HFFc6 (cell line): ENCODE data around the gene ERN1. TPM values are rescaled to one million over a fixed set of nuclear protein-coding genes. Genes with fewer than 3 reads are reported as not detected.

ENCODE experiments used
- DNase-seq: peaks from one replicate; pipeline ENCODE4 v3.0.0-alpha.2; 2018
- H3K27ac Mint-ChIP-seq: 2 replicates; pipeline ENCODE4 v1.8.0; 2020; ENCODE audit warnings: mild to moderate bottlenecking, mixed read lengths
- H3K27me3 Mint-ChIP-seq: 2 replicates; pipeline ENCODE4 v1.8.0; 2021; ENCODE audit warnings: mild to moderate bottlenecking, moderate library complexity, mixed read lengths; ENCODE audit not compliant: insufficient read depth
- H3K36me3 Mint-ChIP-seq: 2 replicates; pipeline ENCODE4 v1.8.0; 2021; ENCODE audit warnings: low read depth, mixed read lengths
- H3K4me1 Mint-ChIP-seq: 2 replicates; pipeline ENCODE4 v1.8.0; 2020; ENCODE audit warnings: low read depth, mixed read lengths
- H3K4me3 Mint-ChIP-seq: 2 replicates; pipeline ENCODE4 v1.8.0; 2020; ENCODE audit warnings: mild to moderate bottlenecking, moderate library complexity, mixed read lengths
- H3K9me3 Mint-ChIP-seq: 2 replicates; pipeline ENCODE4 v1.8.0; 2020; ENCODE audit warnings: mild to moderate bottlenecking, mixed read lengths
- CTCF ChIP-seq: fragments of 200-600 bp; sonication (generic); IDR thresholded peaks from 2 replicates; pipeline ENCODE4 v1.5.0; 2021; ENCODE audit warnings: antibody characterized with exemption, mild to moderate bottlenecking
- total RNA-seq, 6 experiments: library from RNA; stranded (reverse); fragmentation: NEBNext Ultra II Directional; extraction: Animal tissue kit (Norgen Biotek cat#: 25700); gene quantifications; 2 replicates in 1 of 6; 3 replicates in 5 of 6; pipeline ENCODE4 v1.2.3, GENCODE V29; 2021

Gene ERN1
- total RNA-seq, 6 experiments from 2014 or later: 6.8 to 12.8 (median 7.9) TPM

- H3K9me3 Mint-ChIP-seq: no peaks in the 10 kb centered on the region
- no peaks in the 10 kb centered on the region for H3K4me1 Mint-ChIP-seq
- peaks cover 2% of the 10 kb centered on the region for H3K27me3 Mint-ChIP-seq
- H3K27ac Mint-ChIP-seq: no peak overlapping the region
- DNase-seq: no peak
- TF ChIP-seq CTCF: no peak
- peaks cover 18% of the 10 kb centered on the region for H3K36me3 Mint-ChIP-seq
- H3K4me3 Mint-ChIP-seq: no peak overlapping the region
These were observed 88.0 kb downstream of the ERN1 start for GRCh38 chr17:64041912-64042311.

GRCh38 chr17:64040206-64040605, 89.7 kb downstream of the ERN1 start:
- Mint-ChIP-seq H3K27ac (no peak overlapping the region), H3K9me3 (no peaks in the 10 kb centered on the region), H3K4me1 (no peaks in the 10 kb centered on the region), H3K36me3 (peaks cover 13% of the 10 kb centered on the region), H3K27me3 (peaks cover 2% of the 10 kb centered on the region), H3K4me3 (no peak overlapping the region)
- DNase-seq: no peak
- TF ChIP-seq CTCF: no peak

GRCh38 chr17:64039106-64039400, 90.9 kb downstream of the ERN1 start:
- Mint-ChIP-seq H3K27me3 (peaks cover 2% of the 10 kb centered on the region), H3K9me3 (no peaks in the 10 kb centered on the region), H3K4me1 (no peaks in the 10 kb centered on the region), H3K4me3 (no peak overlapping the region), H3K27ac (no peak overlapping the region), H3K36me3 (peaks cover 11% of the 10 kb centered on the region)
- TF ChIP-seq CTCF: no peak
- no peak for DNase-seq

- Mint-ChIP-seq H3K27ac (no peak overlapping the region), H3K27me3 (peaks cover 2% of the 10 kb centered on the region), H3K4me3 (no peak overlapping the region), H3K36me3 (peaks cover 7% of the 10 kb centered on the region), H3K4me1 (no peaks in the 10 kb centered on the region), H3K9me3 (no peaks in the 10 kb centered on the region)
- DNase-seq: no peak
- TF ChIP-seq CTCF: no peak
These were observed 91.4 kb downstream of the ERN1 start for GRCh38 chr17:64038331-64039105.

GRCh38 chr17:64037802-64038201, 92.1 kb downstream of the ERN1 start:
- peaks cover 2% of the 10 kb centered on the region for H3K27me3 Mint-ChIP-seq
- no peaks in the 10 kb centered on the region for H3K9me3 Mint-ChIP-seq
- no peak for DNase-seq
- TF ChIP-seq CTCF: no peak
- H3K4me3 Mint-ChIP-seq: no peak overlapping the region
- H3K27ac Mint-ChIP-seq: no peak overlapping the region
- peaks cover 4% of the 10 kb centered on the region for H3K36me3 Mint-ChIP-seq
- no peaks in the 10 kb centered on the region for H3K4me1 Mint-ChIP-seq

GRCh38 chr17:64037180-64037579, 92.8 kb downstream of the ERN1 start:
- no peak overlapping the region for H3K27ac Mint-ChIP-seq
- TF ChIP-seq CTCF: no peak
- H3K4me1 Mint-ChIP-seq: peaks cover 2% of the 10 kb centered on the region
- DNase-seq: no peak
- peaks cover 4% of the 10 kb centered on the region for H3K36me3 Mint-ChIP-seq
- H3K9me3 Mint-ChIP-seq: no peaks in the 10 kb centered on the region
- peaks cover 2% of the 10 kb centered on the region for H3K27me3 Mint-ChIP-seq
- H3K4me3 Mint-ChIP-seq: no peak overlapping the region
